ENCODE data around the gene UGT1A5. TPM values are rescaled to one million over a fixed set of nuclear protein-coding genes. Genes with fewer than 3 reads are reported as not detected.

The UGT1A5 gene
- total and polyA plus RNA-seq, 2 of the 13 experiments (the other 11 are each of a cell fraction or from before 2014, with no cell fraction given): not detected

- POLR2A ChIA-PET: no interaction called here
- intact Hi-C loops (cut with micrococcal nuclease; ENCODE audit: unreplicated experiment): no loop called here
- no peak overlapping the region for H3K27ac ChIP-seq (ENCODE audit: extremely low read length, insufficient read depth, low read length)
Measured at GRCh38 chr2:233821196-233821595, 108.5 kb downstream of the UGT1A5 start.

More at GRCh38 chr2:233821196-233821595, 108.5 kb downstream of the UGT1A5 start:
- peaks cover 8 to 34% of the 10 kb centered on the region in 2 experiments for H3K27me3 ChIP-seq (ENCODE audit: control insufficient read depth in 1 of 2, insufficient read depth in 2 of 2, low read length in 2 of 2)
- ATAC-seq (no peak), DNase-seq (ENCODE audit: low spot score) (no peak), FAIRE-seq (no peak)
- no TSS peak for BruUV-seq (replicated peaks)
- H4K20me1 ChIP-seq (ENCODE audit: insufficient read depth, low read length): no peaks in the 10 kb centered on the region
- 40% methylated on average over 3 of the region's 3 CpGs for WGBS (ENCODE audit: low lambda C conversion rate)
- H3K79me2 ChIP-seq (ENCODE audit: insufficient read depth, low read length): no peaks in the 10 kb centered on the region
- H3K36me3 ChIP-seq (replicated peaks in 1 of 2; ENCODE audit: control insufficient read depth in 1 of 2, insufficient read depth in 2 of 2, low read length in 2 of 2): no peaks in the 10 kb centered on the region
- H3K4me3 ChIP-seq (replicated peaks in 1 of 3; ENCODE audit: insufficient read depth in 1 of 3, low read depth in 2 of 3, low read length in 3 of 3): no peak overlapping the region
- TF ChIP-seq ELK4 (CRISPR knock-in tag; IDR thresholded peaks at IDR 0.05; ENCODE audit: borderline replicate concordance): no peak
- no peak for TF ChIP-seq PHF21A (CRISPR knock-in tag; IDR thresholded peaks at IDR 0.05)
- no peak for TF ChIP-seq ZBTB38 (CRISPR knock-in tag; IDR thresholded peaks at IDR 0.05)
- no peak for TF ChIP-seq JUN (CRISPR knock-in tag; IDR thresholded peaks at IDR 0.05)
- TF ChIP-seq CREB1 (IDR thresholded peaks at IDR 0.05): no peak
- TF ChIP-seq CREB1 (CRISPR knock-in tag; IDR thresholded peaks at IDR 0.05): no peak
- TF ChIP-seq, protein P1, sequence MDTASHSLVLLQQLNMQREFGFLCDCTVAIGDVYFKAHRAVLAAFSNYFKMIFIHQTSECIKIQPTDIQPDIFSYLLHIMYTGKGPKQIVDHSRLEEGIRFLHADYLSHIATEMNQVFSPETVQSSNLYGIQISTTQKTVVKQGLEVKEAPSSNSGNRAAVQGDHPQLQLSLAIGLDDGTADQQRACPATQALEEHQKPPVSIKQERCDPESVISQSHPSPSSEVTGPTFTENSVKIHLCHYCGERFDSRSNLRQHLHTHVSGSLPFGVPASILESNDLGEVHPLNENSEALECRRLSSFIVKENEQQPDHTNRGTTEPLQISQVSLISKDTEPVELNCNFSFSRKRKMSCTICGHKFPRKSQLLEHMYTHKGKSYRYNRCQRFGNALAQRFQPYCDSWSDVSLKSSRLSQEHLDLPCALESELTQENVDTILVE (CRISPR knock-in tag; IDR thresholded peaks at IDR 0.05): no peak
- no peak for TF ChIP-seq ATF5 (CRISPR knock-in tag; IDR thresholded peaks at IDR 0.05; ENCODE audit: low read depth)
- TF ChIP-seq GATA4 (IDR thresholded peaks at IDR 0.05; ENCODE audit: borderline replicate concordance, low read depth): no peak
- no peak for TF ChIP-seq HIVEP1 (CRISPR knock-in tag; IDR thresholded peaks at IDR 0.05)
- TF ChIP-seq ZNF414 (CRISPR knock-in tag; IDR thresholded peaks at IDR 0.05): no peak
- no peak overlapping the region for H3K4me2 ChIP-seq (ENCODE audit: low read depth, low read length)
- H2AFZ ChIP-seq (ENCODE audit: low read length): no peak overlapping the region
- no peaks in the 10 kb centered on the region for H3K9me3 ChIP-seq (ENCODE audit: low read length)
- CTCF ChIA-PET (ENCODE audit: low intra/inter-chr PET ratio, low total read pairs): no interaction called here
- in situ Hi-C loops (cut with HindIII; ENCODE audit: extremely low pct_ligation_motif_present, low pct_unique_long_range_greater_than_20kb): no loop called here
- H3K4me1 ChIP-seq (ENCODE audit: insufficient read depth, low read length): peaks cover 23% of the 10 kb centered on the region
- H3K9ac ChIP-seq (ENCODE audit: insufficient read depth, low read depth, low read length): no peak overlapping the region

All from HepG2 (cell line).